CD4-positive, alpha-beta T cell treated with Interleukin-10 for 1 hour (primary cell): ENCODE results near the gene FAM149A.

Source experiments
- DNase-seq: peaks from one replicate; pipeline ENCODE4 v3.0.0-alpha.2; 2020

Gene FAM149A

DNA sequence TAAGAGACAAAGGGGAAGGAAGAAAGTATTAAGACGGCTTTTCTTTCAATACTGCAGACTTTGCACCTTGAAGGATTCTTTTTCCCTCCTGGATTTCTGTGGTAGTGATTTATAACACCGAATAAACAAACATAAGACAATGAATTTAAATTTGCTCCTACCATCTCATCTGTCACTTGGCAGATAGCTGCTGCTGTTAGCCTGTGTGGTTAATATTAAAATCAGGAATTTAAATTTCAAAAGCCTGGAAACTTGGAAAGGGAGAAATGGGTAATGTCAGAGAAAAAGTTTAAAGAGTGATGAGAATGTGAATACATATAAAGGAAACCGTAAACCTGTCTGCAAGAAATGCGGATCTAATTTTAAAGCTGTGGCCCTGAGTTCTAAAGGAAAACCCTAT lies 3.4 kb downstream of the FAM149A start:
- no peak for DNase-seq

DNA sequence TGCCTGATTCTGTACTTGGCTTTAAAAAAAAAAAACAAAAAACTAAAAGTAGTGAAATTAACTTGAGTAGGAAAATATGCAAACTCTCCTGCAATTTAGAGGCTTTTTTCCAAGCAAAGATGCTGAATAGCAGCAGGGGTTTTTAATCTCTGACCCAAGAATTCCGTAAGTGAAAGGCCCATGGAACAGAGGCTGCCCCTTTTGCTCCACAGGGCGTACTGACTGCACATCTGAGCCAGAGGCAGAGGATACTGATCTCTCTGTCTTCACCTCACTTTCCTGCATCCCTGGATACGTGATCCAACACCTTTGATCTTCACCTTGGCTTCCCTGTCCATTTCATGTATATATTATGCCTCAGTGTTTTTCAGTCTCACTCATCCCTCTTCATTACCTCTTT lies 3.9 kb downstream of the FAM149A start:
- no peak for DNase-seq

DNA sequence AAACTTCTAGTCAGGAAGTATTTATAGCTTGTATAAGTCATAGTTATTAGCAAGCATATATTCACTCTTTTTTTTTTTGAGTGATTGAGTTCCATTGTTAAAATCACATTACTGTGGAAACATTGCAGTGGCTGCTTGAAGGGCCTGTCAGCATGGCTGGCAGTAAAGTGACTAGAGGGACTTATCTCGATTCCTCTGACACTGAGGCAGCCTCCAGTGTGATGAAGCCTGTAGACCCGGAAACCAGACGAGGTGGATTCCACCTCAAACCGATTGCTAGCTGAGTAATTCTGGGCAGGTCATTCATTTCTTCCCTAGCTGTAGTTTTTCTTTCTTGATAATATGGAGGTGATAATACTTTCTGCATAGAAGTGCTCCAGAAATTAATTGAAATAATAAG lies 4.7 kb downstream of the FAM149A start:
- DNase-seq: no peak

DNA sequence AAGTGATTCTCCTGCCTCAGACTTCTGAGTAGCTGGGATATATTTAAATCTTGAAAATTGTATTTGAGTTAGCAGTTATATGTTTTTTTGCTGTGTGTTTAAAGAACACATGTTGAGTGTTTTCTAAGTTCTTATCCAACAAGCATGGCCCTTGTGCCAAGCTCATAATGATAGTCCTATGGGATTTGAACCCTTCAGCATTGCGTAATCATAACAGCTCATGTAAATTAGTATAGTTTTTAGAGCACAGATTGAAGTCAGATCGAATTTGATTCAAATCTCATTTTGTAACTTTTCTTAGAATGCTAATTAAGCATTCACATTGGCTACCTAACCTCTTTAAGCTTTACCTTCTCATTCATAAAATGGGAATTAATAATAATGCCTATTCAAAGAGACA lies 12.2 kb downstream of the FAM149A start:
- DNase-seq: no peak

DNA sequence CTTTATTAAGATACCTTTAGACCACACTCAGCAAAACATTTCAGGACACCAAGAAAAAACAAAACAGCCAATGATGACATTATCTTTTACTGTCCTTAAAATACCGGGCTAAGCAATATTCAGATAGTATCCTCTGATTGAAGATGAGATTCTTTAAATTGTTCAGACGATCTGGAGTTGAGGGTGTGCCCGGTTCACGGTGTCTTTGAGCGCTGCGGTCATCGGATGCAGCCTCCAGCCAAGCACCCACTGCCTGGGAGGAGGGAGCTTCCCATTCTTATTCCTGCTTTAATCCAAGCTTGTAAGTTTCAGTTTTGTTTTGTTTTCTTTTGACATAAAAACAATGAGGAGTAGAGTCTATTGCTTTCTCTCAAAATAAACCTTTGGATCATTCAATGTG lies 14.1 kb downstream of the FAM149A start:
- no peak for DNase-seq

DNA sequence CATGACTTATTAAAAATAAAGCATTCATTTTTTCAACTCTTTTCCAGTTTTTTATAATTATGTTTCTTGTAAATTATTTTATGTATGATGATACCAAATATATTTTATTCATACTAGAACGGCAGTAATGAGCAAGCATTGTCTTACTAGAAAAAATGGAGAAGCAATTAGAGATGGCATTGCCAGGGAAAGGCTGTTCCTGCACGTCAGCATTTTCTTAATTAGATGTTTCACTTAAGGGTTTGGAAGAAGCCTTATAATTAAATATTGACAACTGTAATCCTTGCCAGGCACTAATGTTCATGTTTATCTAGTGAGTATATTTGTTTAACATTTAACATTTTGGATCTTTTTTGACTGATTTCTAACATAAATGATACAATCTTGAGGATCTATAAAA lies 16.6 kb downstream of the FAM149A start:
- DNase-seq: no peak

DNA sequence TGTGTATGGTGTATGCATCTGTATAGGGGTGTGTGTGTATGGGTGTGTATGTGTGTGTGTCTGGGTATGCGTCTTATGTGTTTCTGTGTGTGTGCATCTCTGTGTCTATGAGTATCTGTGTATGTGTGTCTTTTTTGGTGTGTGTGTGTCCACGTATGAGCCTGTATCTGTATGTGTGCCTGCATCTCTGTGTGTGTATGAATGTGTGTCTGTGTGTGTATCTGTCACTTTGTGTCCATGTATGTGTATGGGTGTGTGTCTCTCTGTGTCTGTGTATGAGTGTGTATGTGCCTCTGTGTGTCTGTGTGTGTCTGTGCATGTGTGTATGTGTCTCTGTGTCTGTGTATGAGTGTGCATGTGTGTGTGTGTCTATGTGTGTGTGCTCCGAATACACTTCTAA lies 24.3 kb downstream of the FAM149A start:
- DNase-seq: no peak

DNA sequence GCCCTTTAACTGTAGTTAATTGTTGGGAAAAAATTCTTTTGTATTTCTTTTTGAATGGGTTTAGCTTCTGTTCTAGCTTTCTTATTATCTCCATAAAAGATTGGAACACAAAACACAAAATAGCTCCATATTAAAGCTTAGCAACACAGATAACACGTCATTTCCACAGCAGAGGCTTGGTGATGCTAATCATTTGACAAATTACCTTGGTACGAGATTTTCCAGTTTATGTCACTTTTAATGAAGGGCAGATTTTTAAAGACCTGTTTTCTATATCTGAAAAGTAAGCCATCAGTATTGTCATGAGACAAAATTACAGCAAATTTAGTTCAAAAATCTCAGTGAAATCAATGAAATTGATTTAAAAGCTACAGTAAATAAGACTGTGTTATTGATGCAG lies 27.4 kb downstream of the FAM149A start:
- DNase-seq: no peak

DNA sequence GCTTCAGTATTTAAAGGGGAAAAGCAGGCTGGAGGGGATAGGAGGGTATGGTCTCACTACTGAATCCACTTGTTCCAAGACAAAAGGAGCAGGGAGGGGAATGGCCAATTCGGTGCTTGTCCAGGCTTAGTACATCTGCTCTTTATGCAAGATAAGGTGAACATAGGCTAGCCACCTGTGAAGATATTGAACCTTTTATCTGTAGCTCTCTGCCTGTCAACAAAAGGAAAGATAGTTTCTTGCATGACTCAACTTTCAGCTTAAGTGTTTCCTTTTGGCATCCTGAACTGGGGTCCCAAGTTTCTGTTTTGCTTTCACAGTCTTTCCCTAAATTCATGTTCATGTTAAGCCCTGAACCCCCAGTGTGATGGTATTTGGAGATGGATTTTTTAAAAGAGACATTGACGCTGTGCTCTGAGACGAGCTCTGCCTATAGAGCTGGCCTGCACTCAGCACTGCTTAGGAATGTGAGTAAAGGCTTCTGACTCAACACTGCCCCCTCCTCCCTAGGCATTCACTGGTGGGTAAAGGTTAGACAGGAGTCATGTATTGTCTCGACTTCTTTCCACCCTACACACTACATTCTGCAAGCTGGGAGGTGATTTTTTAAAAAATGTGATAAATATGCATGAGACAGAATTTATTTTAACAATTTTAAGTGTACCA lies 28.2 kb downstream of the FAM149A start:
- no peak for DNase-seq

DNA sequence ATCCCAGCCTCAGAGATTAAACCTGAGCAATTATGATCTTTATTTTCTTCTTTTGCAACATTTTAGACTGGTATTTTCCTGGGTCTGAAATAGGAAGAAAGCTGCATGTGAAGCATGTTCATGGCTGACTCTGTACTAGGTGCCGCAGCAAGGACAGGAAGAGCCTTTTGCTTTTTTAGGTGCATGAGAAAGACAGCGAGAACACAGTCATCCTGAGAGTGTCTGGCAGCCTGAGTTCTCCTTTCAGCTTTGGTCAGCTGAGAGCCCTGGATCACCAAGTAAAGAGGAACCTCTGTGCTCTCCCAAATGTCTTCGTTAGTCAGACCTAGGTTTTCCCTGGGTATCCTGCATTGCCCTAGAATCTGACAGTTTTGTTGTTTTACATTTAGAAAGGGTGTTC lies 29.8 kb downstream of the FAM149A start:
- no peak for DNase-seq

DNA sequence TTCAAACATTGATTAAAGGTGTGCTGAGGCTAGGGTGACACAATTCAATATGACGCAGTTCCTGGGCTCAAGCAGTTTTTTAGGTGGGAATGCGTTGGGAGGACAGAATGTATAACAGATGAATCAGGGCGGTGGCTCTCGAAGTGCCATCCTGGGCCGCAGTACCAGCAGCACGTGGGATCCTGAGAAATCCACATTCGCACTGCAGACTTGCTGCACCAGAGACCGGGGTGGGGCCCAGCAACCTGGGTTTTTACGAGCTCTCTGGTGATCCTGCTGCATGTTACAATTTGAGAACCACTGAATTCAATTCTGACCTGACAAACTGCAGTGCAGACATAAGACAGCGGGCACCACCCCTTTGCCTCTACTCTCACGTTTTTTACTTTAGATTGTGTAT lies 30.4 kb downstream of the FAM149A start:
- DNase-seq: no peak

DNA sequence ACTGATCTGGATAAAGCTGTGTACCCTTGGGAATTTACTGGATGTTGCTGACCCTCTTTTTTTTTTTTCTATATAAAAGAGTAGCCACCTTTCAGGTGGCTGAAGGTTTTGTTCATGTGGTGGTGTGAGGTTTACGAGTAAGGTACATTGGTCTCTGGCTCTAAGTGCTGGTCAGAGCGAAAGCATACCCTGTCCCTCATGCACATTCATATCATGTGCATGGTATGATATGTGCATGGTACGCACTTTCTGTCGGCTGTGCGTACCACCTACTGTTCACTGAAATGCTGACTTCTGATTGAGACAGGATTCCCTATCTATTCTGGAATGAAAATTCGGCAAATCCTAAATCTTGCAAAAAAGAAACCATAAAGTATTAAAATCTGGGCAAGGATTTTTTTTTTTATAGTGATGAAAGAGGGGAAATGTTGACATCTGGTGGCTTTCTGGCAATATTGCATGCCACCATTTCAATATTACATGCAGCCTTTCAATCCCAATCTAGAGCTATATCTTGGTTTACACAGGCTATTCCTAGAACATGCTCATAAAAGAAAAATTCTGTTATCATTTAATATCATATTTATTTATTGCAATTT lies 32.8 kb downstream of the FAM149A start:
- DNase-seq: peak; percentile 12

DNA sequence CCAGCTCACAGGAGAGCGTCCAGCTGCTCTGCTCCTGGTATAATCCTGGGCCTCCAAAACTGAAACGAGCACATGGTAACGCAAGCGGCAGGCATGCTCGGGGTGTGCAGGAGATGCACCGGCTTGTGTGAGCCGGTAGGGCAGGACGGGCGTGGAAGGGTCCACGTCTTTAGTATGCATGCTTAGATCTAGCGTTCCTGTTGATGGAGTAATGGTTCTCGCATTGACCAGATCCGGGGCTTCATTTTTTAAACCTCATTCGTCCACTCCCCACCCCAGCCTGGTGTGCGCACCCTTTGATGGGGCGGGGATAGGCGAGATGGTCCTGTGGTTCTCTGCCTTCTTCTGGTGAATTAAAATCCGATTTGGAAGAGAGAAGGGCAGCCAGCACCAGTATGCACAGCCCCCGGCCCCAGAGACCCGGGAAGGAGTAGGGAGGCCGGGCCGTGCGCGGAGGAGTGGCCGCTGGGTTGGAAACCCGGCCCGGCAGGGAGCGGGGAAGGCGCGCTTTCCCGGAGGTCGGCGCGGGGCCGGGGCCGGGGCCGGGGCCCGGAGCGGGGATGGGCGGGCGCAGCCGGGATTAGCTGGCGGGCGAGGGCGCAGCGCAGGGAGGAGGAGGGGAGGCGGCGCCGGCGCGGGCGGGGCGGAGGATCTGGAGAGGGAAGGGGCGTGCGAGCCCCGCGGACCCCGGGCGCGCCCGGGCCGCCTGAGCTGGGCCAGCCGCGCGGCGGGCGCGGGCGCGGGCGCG lies 39.9 kb downstream of the FAM149A start:
- no peak for DNase-seq

DNA sequence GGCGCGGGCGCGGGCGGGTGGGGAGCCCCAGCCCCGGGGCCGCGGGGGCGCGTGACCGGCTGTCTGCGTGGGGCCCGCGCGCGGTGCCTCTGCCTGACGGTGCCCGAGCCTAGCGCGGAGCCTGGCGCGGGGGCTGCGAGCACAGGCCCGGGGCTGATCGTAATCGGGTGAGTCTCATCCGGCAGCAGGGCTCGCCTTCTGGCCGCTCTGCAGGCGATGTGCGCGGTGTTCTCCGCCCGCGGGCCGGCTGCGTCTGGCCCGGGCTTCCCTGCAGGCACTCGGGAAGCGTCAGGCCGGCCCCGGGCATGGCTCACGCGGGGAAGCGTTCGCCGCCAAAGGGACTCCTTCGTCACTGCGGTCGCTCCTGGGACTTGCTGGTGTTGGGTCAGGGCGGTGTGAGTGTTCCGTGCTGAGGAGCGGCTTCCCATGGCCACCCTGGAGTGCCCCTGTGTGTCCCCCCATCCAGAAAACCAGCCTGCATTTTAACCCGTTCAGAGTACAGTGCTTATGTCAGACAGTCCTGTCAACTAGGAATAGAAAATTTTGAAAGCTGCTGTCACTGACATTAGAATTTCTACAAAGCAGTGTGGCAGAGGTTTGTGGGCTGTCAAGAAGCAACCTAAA lies 40.6 kb downstream of the FAM149A start:
- no peak for DNase-seq

DNA sequence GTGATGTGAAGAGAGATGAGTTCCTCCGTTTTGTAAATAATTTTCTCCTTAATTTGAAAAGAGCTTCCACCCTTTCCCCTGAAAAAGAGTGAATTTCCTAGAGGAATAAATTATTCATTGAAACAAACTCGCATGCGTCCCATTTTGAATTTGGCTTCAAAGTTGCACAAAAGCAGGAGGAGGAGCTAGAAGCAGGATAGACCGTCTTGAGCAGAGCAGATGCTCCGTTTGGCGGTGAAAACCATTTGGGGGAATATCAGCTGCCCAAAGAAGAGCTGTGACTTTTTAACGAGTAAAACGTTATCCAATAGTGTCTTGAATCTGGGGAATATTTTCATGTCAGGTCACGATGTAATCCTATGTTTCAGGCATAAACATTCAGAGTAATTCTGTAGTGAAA lies 42.0 kb downstream of the FAM149A start:
- DNase-seq: no peak

DNA sequence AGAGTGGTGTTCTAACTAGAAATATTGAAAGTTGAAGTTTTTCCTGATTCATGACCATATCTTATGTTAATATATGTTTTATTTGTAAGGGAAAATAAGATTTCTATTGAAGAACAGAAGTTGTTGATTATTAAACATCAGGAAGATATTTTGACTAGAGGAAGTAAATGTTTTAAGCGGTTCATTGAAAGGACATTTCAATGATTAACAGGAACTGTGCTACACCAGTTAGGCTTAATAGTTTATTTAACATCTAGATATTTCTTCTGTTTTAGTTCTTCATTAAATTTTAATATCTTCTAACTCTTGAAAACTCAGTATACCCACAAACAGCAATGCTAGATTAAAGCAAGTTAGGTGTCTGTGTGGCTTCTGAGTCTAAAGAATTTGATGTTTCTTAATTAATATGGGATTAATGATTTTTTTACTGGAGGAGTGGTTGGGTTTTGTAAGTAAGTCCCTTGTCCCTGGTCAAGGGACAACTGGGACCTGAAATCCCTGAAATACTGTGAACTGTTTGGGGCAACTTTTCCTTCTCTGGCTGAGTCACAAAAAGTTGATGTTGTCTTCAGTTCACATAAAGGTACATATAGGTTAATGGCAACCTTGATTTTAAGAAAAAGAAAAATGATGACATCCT lies 44.0 kb downstream of the FAM149A start:
- DNase-seq: no peak

DNA sequence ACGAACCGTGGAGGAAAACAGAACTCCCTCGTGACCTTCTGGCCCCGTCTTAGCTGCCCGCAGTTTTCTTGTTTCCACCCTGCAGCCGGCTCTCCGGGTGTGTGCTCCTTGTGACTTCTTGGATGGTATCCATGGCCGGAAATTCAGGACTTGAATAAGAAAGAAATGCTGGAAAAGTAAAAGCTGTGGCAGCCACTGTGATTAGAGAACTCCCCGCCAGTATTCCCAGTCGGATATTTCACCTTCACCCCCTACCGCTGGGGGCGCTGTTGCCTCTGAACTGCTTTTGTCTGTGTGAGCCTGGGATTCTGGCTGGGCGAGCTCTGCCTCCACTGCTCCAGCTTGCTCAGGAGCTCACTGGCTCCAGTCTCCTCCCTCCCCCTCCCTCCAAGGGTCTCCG lies 45.4 kb downstream of the FAM149A start:
- DNase-seq: no peak

DNA sequence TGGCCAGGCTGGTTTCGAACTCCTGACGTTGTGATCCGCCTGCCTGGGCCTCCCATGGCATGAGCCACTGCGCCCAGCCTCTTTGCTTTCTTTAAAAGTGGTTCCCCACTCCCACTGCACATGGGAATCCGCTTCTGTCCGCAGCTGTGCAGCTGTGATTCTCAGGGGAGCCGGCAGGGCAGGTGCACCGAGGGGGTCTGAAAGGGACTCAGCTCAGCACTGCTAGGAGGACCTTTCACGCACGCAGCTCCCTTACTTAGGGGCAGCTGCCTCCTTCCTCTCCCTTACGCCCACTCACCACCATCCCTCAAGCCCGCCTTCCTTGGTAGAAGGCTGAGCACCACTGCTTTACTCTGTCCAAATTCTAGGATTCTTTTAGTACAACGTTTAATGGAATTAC lies 46.4 kb downstream of the FAM149A start:
- DNase-seq: no peak

DNA sequence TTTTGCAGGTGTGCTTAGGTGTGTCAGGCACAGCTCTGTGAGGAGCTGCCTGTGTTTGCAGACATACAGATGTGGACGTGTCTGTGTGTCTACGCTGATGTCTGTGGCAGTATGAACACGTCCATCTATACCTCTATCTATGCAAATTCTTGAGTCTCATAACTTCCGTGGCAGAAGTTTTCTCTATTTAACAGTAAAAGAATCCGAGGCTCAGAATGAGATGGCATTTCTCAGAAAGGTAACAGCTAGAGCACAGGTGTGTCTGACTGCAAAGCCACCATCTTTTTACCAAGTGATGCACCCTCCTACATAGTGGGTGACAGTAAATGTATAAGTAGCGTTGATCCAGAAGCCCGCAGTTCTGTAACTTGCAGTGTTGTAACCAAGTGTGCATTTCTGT lies 47.0 kb downstream of the FAM149A start:
- DNase-seq: no peak

DNA sequence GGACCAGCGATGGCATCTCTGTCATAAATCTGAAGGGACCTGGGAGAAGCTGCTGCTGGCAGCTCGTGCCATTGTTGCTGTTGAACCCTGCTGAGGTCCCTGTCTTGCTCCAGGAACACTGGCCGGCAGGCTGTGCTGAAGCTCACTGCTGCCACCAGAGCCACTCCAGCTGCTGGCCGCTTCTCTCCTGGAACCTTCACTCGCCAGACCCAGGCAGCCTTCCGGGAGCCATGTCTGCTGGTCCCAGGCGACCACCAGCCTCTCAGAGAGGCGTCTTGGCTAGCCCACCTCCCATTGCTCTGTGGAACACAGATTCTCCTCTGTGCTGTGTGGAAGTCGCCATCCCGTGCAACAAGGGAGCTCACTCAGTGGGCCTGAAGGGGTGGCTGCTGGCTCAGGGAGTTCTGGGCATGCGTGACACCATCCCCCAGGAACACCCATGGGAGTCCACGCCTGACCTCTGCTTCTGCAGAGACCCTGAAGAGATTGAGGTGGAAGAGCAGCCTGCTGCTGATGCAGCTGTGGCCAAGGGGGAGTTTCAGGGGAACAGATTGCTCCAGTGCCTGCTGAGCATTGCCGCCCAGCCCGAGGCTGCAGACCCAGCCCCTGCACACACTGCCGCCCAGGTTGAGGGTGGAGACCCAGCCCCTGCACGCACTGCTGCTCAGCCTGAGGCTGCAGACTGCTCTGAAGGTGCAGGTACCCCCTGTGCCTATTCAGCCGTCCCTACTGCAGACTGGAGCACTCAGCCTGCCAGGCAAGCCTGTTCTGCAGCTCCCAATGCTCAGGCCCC lies 53.7 kb downstream of the FAM149A start:
- DNase-seq: no peak

DNA sequence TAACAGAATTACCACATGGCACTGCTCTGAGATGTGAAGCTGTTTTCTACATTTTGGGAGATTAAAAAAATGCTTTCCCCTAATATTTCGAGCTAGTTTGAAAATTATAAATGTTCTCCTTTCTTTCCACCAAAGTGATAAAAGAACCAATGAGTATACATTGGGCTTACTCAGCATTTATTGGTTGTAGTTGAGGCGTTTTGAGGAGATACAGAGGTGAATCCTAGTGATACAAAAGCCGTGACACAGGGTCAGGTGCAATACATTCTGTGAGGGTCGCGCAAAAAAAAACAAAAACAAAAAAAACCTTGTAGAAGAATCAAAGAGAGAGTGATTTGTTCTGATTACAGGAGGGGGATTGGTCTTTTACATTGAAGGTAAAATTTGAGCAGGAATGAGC lies 54.5 kb downstream of the FAM149A start:
- no peak for DNase-seq

DNA sequence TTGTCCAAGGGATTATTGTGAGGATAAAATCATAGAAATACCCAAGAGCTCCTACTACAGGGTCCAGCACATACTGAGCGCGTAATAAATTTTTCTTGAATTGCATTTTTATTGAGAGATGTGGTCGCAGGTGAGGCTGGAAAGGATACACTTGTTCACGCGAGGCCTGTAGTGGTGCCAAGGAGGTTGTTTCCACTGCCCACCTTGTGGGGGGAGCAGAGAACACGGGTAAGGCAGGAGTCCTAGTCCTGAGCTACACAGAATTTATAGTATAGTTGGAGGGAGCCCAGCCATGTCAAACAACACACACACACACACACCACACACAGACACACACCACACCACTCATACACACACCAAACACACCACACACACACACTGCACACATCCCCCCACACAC lies 55.1 kb downstream of the FAM149A start:
- no peak for DNase-seq

DNA sequence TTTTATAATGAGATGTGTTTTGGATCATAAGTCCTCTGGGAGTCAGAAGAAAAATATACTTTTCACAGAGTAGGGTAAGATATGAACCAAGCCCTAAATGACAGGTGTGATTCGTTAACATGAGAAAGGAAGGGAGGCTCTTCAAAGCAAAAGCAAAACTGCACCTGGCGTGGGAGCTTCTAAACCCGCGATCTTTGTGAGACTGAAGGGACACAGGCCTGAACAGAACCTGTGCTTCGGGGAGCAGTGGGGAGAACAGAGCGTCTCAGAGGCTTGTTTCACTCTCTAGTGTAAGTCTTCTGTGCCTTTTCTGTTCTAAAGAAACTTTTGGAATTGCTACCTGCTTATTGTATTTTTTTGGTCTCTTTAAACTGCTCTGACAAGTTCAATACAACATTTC lies 56.6 kb downstream of the FAM149A start:
- DNase-seq: peak; percentile 34
